Endothelial cell of umbilical vein (primary cell): Measurements from ENCODE around the gene AHI1.

ENCODE experiments used
- CTCF ChIP-seq, 2 donors: IDR thresholded peaks; 1 replicate in 1 of 2; 2 replicates in 1 of 2; pipeline ENCODE4 v1.5.1; 2011; ENCODE audit warnings: low read length in 2 of 2, mild to moderate bottlenecking in 2 of 2, moderate library complexity in 2 of 2, control low read depth in 1 of 2, inconsistent platforms in 1 of 2, low read depth in 1 of 2; ENCODE audit not compliant: insufficient read depth in 1 of 2; ENCODE audit errors: extremely low read depth in 1 of 2
- EZH2 ChIP-seq: IDR thresholded peaks from 2 replicates; pipeline ENCODE4 v1.6.1; 2012; ENCODE audit warnings: borderline replicate concordance, low read depth, mild to moderate bottlenecking, moderate library complexity, low read length, inconsistent platforms; ENCODE audit not compliant: severe bottlenecking
- GATA2 ChIP-seq: IDR thresholded peaks from 2 replicates; pipeline ENCODE4 v1.7.0; 2011; ENCODE audit warnings: low read depth, mild to moderate bottlenecking, moderate library complexity, mixed read lengths, low read length; ENCODE audit not compliant: insufficient read length, insufficient read depth
- MYC ChIP-seq: IDR thresholded peaks from one replicate; pipeline ENCODE4 v1.6.1; 2011; ENCODE audit warnings: mild to moderate bottlenecking, low read depth, low read length
- POLR2A ChIP-seq: IDR thresholded peaks from 2 replicates; pipeline ENCODE4 v1.6.1; 2012; ENCODE audit warnings: low read depth, mild to moderate bottlenecking, control low read depth, low read length
- POLR2AphosphoS5 ChIP-seq: IDR thresholded peaks from 2 replicates; pipeline ENCODE4 v1.6.1; 2012; ENCODE audit warnings: low read depth, mild to moderate bottlenecking, control low read depth, low read length, moderate library complexity; ENCODE audit not compliant: insufficient read depth
- TF ChIP-seq, protein P1 (sequence below): IDR thresholded peaks from 2 replicates; pipeline ENCODE4 v1.6.1; 2011; ENCODE audit not compliant: insufficient read depth, insufficient read length

- TF ChIP-seq POLR2A (no peak), EZH2 (no peak), CTCF (IDR thresholded peaks at IDR 0.05; ENCODE audit: extremely low read depth in 1 of 2, insufficient read depth in 1 of 2, low read depth in 1 of 2, low read length in 2 of 2) (no peak), GATA2 (no peak), MYC (no peak), POLR2AphosphoS5 (no peak)
- TF ChIP-seq, protein P1, sequence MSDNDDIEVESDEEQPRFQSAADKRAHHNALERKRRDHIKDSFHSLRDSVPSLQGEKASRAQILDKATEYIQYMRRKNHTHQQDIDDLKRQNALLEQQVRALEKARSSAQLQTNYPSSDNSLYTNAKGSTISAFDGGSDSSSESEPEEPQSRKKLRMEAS: no peak
Measured at GRCh38 chr6:135488023-135488422, 9.5 kb downstream of the AHI1 start.
